GM12891 (cell line): ENCODE results near the gene PCDHGB2.

Experiments used
- POLR2A ChIP-seq: IDR thresholded peaks from 2 replicates; pipeline ENCODE4 v1.6.1; 2011; ENCODE audit warnings: low read depth, low read length, control low read depth
- POLR2AphosphoS5 ChIP-seq: IDR thresholded peaks from 2 replicates; pipeline ENCODE4 v1.6.1; 2011; ENCODE audit warnings: low read depth, low read length, control low read depth
- TAF1 ChIP-seq: IDR thresholded peaks from 2 replicates; pipeline ENCODE4 v1.6.1; 2011; ENCODE audit warnings: low read depth, low read length, control low read depth

DNA sequence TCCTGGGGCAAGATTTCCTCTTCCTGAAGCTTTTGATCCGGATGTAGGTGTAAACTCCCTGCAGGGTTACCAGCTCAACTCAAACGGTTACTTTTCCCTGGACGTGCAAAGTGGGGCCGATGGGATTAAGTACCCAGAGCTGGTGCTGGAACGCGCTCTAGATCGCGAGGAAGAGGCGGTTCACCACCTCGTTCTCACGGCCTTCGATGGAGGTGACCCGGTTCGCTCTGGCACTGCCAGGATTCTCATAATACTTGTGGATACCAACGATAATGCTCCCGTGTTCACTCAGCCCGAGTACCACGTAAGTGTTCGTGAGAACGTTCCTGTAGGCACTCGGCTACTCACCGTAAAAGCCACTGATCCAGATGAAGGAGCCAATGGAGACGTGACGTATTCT is 4.2 kb upstream of the PCDHGB2 start:
- TF ChIP-seq POLR2A = no peak
- no peak for TF ChIP-seq TAF1
- no peak for TF ChIP-seq POLR2AphosphoS5
